ENCODE data around the gene ANKRD53.

The ANKRD53 gene

DNA sequence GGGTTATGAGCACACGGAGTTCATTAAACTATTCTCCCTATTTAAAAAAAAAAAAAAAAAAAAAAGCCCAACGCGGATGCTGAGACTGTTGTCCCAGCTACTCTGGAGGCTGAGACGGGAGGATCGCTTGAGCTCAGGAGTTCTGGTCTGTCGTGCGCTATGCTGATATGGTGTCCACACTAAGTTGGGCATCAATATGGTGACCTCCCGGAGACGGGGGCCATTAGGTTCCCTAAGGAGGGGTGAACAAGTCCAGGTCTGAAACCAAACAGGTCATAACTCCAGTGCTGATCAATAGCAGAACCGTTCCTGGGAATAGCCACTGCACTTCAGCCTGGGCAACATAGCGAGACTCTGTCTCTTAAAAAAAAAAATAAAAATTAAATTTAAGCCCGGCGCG, 12.9 kb upstream of the ANKRD53 start:
- no peak for DNase-seq

DNA sequence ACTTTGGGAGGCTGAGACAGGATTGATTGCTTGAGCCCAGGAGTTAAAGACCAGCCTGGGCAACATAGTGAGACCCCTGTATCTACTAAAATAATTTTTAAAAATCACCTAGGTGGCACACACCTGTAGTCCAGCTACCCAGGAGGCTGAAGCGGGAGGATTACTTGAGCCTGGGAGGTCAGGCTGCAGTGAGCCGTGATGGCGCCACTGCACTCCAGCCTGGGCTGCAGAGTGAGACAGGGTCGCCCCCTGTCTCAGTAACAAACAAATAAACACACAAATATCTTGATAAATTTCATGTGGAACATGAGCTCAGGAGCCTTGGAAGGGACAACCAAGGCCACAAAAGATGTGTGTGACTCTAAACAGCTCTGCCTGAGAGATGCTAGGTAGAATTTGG, 11.7 kb upstream of the ANKRD53 start:
- DNase-seq = no peak

DNA sequence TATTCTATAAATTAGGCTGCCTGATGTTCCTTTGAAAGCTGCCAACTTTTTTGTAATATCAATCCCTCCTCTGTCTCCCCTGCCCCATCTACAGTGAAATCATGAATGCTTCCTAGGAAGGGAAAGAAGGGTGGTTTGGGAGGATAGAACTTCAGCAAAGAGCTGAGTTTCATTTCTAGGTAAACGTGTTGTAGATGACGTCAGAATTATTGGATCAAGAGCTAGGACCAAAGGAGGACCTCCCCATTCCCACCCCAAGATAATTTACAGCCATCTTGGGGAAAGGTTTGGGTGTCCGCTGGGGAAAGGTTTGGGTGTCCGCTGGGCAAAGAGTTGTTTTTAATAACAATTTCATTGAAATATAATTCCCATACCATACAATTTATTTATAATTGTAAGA, 11.2 kb upstream of the ANKRD53 start:
- DNase-seq = no peak

DNA sequence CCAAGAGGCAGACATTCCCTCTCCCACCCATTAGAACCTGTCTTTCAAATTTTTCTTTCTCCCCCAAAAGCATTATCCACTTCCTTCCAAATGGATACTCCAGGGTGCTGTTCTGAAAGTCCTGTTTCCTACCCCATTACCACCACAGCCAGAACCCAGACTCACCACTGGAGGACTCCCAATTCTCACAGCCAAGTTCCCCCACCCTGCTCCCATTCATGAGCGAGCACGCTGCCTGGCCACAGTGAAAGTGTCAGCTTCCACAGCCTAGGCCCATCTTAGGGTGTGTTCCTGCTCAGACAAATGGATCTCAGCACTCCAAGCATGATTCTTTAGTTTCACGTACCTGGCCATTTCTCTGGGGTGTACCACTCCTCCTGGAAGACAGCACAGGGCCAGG, 3.8 kb upstream of the ANKRD53 start:
- DNase-seq = no peak

DNA sequence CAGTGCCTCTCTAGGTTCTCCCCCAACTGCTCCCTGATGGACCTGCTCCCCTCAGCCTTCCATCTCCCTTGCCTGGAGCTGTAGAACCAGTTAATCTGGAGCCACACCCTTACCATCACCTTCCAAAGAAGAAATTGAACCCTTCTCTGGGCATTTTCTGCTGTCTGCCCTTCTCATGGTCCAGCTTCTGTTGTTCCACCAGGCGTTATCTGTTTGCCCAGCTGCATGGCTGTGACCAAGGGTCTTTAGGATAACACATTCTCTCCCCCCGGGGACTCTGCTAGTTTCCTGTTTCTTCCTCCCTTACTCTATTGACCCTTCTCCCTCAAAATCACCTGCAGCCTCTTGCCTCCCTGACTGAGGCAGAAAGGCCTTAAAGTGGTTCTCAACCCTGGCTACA, 3.2 kb upstream of the ANKRD53 start:
- no peak for DNase-seq

DNA sequence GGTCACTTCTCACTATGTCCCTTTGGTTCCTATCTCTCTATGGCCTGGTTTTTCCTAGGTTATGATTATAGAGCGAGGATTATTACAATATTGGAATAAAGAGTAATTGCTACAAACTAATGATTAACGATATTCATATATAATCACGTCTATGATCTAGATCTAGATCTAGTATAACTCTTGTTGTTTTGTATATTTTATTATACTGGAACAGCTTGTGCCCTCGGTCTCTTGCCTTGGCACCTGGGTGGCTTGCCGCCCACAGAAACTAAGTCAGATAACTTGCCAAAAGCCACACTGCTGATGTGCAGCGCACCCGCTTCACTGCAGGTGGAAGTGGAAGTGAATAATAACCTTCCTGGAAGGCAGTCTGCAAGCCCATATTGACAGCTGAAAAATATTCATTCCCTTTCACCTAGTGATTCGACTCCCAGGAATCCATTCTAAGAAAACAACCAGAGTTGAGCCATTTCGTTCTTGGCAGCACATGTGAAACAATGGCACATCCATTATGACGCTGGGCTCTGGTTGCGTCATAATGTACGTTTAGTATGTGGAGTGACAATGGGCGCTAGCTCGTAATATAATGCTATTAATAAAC, 725 bp upstream of the ANKRD53 start:
- no peak for DNase-seq

DNA sequence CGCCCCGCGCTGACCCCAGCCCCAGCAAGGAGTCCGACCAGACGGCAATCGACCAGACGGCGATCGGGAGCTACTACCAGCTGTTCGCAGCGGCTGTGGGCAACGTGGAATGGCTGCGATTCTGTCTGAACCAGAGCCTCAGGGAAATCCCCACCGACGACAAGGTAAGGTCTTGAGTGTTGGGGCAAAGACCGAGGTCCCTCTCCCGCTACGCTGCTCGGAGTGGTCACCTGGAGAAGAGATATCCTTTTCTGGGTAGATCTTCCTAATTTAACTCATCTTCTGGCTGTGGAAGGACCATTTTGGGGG, 704 bp downstream of the ANKRD53 start:
- no peak for DNase-seq

DNA sequence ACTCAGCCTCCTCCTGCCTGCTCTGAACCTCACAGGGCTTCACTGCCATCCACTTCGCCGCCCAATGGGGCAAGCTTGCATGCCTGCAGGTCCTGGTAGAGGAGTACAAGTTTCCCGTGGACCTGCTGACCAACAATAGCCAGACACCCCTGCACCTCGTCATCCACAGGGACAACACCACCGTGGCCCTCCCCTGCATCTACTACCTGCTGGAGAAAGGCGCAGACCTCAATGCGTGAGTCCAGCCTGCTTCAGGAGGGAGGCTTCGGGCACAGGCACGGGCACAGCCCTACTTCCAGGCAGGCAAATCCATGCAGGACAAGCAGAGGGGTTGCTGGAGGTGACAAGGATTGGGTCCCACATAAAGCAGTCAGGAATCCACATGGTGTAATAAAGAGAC, 1.2 kb downstream of the ANKRD53 start:
- no peak for DNase-seq

DNA sequence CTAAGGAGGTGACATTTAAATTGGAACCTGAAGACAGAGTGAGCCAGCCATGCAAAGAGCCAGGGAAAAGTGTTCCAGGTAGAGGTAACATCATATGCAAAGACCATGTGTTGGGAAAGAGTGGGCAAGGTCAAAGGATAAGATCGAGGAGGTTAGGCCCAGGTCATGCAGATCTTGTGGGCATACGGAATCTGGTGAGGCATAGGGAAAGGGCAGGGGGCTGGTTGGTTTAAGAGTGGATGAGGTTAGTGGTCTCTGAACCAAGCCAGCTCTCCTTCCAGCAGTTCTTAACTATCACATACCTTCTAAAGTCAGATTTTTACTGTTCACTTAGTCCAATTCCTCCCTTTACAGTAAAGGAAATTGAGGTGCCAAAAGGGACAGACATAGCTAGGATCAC, 3.0 kb downstream of the ANKRD53 start:
- DNase-seq = no peak

DNA sequence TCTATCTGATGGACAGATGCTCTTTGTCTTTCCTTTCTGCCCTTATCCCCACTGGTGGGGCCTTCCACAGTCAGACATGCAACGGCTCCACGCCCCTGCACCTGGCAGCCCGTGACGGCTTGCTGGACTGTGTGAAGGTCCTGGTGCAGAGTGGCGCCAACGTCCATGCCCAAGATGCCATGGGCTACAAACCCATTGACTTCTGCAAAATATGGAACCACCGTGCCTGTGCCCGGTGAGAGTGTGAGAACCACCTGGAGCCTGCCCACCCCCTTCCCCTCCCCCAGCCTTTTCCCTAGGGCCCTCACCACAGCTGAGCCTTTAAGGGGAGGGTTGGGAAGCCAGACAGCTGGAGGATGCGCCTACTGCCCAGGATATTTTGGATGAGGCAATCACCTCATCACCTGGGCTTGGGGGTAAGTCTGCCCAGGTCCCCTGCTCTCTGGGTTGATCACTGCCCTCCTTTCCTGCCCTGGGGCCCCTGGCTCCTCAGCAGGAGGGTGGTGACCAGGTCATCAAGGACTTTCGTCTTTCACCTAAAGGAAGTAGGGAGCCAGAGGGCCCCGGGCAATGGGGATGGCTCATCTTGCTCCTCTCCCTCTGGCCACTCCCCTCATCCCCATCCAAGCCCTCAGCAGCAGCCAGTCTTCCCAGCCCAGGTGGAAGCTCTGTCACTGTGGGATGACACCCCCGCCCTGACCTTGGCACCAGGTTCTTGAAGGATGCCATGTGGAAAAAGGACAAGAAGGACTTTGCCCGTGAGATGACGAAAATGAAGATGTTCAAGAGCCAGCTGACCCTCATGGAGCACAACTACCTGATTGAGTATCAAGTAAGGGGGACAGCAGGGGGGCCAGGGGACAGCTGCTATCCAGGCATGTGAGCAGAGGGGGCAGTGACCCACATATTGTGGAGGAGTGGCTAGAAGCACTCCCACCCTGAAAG, 3.7 kb downstream of the ANKRD53 start:
- DNase-seq = no peak

DNA sequence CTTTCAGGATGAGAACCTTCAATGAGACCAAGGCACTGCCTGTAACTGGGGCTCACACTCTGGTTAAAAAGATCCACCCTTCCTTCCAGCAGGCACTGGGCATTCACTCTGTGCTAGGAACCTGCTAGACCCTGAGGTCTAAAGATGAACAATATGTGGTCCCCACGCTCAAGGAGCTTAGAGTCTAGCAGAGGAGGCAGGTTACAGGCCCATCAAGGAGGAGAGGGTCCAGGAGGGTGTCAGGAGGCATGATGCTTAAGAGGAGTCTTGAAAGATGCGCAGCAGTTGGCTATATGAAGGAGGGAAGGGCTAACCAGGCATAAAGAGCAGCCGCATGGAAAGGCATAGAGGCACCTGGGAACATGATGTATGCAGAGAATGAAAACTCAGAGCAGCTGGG, 4.5 kb downstream of the ANKRD53 start:
- no peak for DNase-seq

DNA sequence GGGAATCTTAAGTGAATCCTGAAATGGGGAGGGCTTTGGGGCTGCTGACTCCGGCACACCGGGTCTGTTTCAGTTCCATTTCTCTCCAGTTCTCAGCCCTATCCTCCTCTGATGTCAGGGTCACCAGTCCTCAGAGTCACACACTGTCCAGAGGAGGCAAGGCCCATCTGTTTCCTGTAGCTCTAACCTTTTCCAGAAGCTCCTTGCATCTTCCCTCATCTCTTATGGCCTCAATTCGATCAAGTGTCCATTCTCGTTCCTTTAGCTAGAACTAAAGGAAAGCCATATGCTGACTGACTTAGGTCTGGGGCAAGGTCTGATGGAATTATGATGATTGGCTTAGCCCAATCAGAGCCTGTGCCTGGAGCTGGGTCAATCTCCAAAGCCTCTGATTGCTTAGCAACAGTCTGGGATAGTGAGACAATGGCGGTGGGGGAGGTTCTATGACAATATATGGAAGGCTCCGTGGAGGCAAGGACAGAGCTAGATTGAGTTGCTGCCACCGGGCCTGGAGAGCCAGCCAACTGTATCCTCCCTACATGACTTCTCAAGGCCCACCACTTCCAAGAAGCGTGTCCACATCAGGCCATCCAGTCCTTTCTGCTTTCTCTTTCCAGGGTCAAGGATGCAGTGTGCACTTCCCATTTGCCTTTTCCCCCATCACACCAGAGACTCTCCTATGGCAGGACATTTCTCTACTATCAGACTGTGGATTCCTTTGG, 5.2 kb downstream of the ANKRD53 start:
- DNase-seq = no peak

DNA sequence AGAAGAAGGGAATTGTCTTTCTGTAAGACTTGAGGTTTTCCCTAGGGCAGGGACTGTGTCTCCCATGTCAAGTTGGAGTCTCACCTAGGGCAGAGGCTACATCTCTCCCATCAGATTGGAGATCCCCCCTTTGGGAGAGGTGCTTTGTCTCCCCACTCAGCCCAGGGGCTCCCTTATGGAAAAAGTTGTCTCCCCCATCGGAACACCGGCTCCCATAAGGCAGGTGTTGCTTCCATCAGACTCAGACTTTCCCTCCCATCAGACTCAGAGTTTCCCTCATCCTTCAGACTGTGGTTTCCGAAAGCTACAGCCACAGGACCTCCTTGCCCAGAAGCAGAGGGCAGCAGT, 5.8 kb downstream of the ANKRD53 start:
- no peak for DNase-seq

DNA sequence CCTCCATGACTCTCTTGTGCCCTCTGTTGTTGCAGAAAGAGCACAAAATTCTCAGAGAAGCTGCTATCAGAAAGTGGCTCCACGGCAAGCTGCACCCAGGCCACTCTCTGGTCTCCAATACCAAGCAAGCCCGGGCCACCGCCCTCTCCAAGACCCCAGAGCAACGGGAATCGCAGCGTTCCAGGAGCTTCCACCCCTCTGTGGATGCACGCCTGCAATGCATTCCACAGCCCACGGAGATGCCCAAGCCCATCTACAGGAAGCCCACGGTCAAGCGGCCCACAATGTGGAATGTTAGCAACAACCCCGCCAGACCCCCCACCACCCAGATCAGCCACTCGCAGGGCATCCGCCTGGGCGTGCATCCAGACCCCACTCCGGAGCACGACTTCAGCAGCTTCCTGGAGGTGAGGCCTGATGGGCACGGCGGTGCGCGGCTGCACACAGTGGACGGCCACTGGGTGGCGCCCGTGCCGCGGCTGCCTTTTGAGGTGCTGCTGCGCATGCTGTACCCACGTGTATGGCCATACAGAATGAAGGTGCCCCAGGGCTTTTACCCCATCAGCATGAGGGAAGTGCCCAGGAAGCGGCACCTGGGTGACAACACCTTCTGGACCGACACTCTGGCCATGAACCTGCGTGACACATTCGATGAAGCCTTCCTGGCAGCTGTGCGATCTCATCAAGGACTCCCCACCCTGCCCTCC, 6.3 kb downstream of the ANKRD53 start:
- no peak for DNase-seq

DNA sequence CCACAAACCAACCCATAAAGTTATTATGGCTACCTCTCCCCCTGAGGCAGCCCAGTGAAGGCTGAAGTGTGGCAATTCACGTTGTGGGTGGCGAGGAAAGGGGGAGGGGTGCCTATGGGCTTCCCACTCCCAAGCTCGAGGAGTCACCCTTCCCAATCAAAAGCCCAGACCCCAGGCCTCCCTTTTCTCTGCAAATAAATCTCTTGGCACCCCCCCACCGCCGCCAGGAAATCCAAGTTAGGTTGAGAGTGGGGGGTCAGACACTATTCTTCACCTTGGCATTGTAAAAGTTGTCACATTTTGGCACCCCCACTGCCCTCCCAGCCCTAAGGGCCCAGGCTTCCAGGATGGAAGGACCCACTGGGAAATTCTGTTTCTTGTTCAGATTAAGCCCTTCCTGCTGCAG, 6.9 kb downstream of the ANKRD53 start:
- no peak for DNase-seq

DNA sequence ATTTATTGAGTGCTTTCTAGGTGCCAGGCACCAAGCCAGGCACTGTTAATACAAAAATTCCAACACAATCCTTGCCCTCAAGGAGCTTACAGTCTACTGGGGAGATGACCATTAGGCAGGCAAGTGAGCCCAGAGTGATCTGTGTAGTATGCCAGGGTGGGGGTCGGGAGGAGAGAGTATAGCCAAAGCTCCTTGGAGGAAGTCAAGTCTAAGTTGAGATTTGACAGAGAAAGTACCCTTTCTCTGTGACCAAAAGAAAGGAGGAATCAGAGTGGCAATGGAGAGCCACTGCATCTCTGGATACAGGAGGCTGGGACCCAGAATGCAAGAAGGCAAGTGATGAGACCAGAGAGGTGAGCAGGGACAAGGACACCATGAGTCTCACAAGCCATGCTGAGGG, 7.5 kb downstream of the ANKRD53 start:
- DNase-seq = no peak

DNA sequence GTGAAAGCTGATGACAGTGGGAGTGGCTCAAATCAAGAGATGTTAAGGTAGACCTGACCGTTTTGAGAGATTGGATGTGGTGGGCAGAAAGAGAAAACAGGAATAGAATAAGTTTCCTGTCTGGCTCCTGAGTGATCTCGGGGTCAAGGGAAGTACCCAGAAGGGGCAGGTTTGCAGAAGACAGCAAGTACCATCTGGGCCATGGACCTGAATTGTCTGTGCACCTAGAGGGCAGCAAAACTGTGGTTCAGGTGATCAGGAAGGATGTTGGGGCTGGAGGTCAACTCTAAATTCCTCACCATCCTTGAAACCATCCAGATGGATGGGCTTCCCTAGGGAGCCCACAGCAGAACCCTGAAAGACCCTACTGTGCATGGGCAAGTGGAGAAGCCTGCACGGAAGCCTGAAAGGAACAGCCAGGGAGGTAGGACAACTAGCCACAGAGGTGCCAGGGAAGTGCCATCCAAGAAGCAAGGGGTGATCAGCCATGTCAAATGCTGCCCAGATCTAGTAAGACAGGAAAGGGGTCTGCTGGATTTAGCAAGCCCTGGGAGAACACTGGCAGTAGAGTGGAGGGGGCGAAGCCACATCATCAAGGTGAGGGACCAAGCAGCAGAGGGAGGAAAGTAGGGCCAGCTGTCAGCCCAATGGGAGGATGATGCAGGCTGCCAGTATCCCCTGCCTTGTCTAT, 8.2 kb downstream of the ANKRD53 start:
- DNase-seq = no peak

DNA sequence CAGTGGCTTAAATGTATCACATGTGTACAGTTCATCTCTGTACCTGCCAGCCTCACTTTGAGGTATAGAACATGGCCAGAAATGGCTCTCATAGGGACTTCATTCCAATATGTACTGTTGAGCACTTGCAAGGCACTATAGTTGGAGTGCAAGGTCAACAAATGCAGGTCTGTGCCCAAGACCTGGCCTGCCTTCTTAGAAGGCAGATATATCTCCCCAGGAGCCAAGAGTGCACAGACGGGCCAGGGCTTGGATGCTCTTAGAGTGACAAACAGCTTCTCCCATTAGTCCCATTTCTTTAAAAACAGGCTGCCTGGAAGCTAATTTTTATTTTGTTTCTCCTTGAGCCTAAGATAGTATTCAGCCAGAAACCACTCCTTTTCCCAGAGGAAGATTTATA, 9.0 kb downstream of the ANKRD53 start:
- no peak for DNase-seq

DNA sequence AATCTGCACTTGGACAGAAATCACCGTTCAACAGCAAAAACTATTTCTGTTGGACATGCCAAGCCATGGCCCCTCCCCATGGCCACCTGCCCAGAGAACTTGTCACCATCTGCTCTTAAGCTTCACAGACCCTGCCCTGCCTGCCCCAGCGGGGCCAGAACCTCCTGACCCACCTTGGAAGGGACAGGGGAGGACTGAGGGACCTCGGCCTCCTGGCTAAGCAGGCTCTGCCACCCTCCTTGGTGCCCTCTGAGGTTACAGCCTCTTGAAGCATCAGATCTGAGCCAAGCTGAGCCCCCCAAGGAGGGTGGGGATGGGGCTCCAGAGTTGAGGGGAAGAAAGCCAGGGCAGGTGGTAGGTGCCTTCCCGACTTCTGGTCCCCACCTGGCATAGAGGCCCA, 9.7 kb downstream of the ANKRD53 start:
- DNase-seq = no peak

DNA sequence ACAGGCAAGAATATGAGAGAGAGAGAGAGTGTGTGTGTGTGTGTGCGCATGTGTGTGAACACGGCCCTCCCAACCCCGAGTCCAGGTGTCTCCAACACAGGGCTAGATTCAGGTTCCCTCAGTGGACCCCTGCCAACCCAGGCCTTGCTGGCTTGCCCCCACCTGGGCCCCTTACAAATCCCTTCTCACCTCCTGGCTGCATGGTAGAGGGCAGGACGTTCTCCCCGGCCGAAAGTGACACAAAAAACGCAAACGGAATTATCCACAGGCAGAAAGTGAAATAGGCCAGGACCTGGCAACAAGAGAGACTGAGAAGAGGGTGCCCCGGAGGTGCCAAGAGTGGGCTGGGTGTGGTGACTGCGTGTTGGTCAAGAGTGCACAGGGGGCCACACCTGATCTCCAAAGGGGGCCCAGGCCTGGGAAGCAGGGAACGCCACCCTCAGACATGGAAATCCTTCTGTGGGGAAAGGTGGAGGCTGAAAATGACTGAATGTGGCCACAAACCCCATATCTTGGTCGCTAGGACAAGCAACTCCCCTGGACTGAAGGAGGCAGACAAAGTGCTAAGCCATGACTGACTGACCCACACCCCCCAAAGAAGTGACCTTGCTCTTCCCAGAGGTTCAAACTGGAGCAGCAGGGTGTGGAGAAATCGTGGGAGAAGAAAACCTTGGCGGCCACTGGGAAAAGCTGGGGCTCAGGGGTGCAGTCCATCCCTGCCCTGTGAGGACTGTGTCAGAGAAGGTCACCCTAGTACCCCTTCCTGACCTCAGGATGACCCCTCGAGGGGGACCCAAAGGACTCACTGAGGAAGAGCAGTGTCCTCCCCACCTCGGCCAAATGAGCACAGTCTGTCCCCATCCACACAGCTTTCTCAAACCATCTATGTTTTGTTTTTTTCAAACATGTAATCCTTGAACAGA, 10.6 kb downstream of the ANKRD53 start:
- DNase-seq = no peak

DNA sequence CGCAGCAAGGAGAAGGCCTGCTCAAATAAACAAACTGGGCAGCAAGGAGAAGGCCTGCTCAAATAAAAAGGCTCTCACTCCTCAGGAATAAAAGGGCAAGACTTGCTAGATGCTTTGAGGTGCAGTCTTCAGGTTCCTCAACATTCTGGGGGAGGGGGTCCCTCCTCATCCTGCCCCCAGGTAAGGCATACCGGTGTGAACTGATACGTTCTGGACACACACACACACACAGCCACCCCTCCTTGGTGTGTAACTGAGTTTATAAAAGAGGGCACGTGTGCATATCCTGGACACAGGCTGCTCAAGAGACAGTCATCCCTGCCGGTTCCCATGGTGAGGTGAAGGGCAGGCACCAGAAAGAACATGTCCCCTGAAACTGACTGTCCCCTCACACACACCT, 11.8 kb downstream of the ANKRD53 start:
- no peak for DNase-seq

DNA sequence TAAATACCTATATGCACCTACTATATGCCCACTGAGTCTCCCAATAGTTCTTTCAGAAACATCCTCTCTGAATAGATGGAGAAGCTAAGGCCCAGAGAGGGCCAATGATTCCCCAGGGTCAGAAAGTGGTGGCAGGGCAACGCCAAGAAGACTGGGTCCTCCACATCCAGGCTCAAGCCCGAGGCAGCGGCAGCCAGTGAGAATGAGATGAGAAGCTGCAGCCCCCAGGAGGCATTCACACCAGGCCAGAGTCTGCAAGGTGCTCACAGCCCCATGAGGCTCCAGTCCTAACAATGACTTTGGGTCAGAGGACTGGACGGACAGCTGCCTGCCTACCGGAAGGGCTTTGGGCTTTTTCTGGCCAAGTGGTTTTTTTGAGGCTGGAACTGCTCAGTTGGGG, 12.7 kb downstream of the ANKRD53 start:
- DNase-seq = no peak

Data from NCI-H1436 treated with DMSO at 0.1 percent for 48 hours (cell line).